Right lobe of liver (tissue), 6 donors: ENCODE results near the gene ZNF547. TPM values are rescaled to one million over a fixed set of nuclear protein-coding genes. Genes with fewer than 3 reads are reported as not detected.

Experiments used
- ATAC-seq, 4 donors: fragments of 200-7000 bp; cut with Tn5 transposase; one replicate each; pipeline ENCODE4 v1.9.1; 2020; ENCODE audit warnings: mild to moderate bottlenecking in 4 of 4, moderate library complexity in 4 of 4
- DNase-seq, 3 donors: peaks; one replicate each; pipeline ENCODE4 v3.0.0-alpha.2; 2020
- H3K27ac ChIP-seq, 3 donors: fragments of 200-600 bp; one replicate each; pipeline ENCODE4 v1.8.0; 2022
- H3K27me3 ChIP-seq, 2 donors: fragments of 200-600 bp; one replicate each; pipeline ENCODE4 v1.8.0; 2022
- H3K36me3 ChIP-seq, 4 donors: fragments of 200-600 bp; sonication (generic) in 1 of 4; one replicate each; pipeline versions ENCODE4 v1.5.1 to v1.8.0; 2017 to 2022; ENCODE audit warnings: control low read depth in 1 of 4
- H3K4me1 ChIP-seq, 4 donors: fragments of 200-600 bp; sonication (generic) in 1 of 4; one replicate each; pipeline versions ENCODE4 v1.5.1 to v1.8.0; 2017 to 2022; ENCODE audit warnings: control low read depth in 1 of 4
- H3K4me3 ChIP-seq, 3 donors: fragments of 200-600 bp; one replicate each; pipeline ENCODE4 v1.8.0; 2022
- H3K9me3 ChIP-seq, 4 donors: fragments of 200-600 bp; sonication (generic) in 1 of 4; one replicate each; pipeline versions ENCODE4 v1.5.1 to v1.8.0; 2017 to 2022; ENCODE audit warnings: control low read depth in 1 of 4
- POLR2A ChIP-seq: fragments of 450-650 bp; IDR thresholded peaks from one replicate; pipeline ENCODE4 v1.6.1; 2017; ENCODE audit warnings: antibody characterized with exemption, mild to moderate bottlenecking
- WGBS: methylation state at CpG from one replicate; pipeline ENCODE4 v1.1.6; 2018; ENCODE audit warnings: low coverage, low lambda C conversion rate; ENCODE audit not compliant: insufficient coverage; ENCODE audit errors: missing lambda C conversion rate; 5-methylcytosine and 5-hydroxymethylcytosine counted together
- intact Hi-C, 2 donors: fragments of 100-400 bp; cut with DNase I; formaldehyde crosslinking; loops; one replicate each; pipeline versions ENCODE4 v1.11.2 to v1.14.1; 2022
- total RNA-seq, 6 experiments: library from RNA; depleted of rRNA in 2 of 6; stranded (reverse); fragments of >200 nt in 2 of 6; fragmentation: NEBNext Ultra II Directional in 3 of 6; extraction: Animal tissue kit (Norgen Biotek cat#: 25700) in 3 of 6; gene quantifications; one replicate each; pipeline versions ENCODE4 v1.1.0 to v1.2.4, GENCODE V29; 2016 to 2023
- TF ChIP-seq, protein P1 (sequence below), 4 donors: fragments of 200-600 bp in 3 of 4; fragments of 450-650 bp in 1 of 4; IDR thresholded peaks; one replicate each; pipeline versions ENCODE4 v1.5.1 to v1.8.0; 2016 to 2022; ENCODE audit warnings: antibody characterized with exemption in 4 of 4, mild to moderate bottlenecking in 2 of 4
- donor health status: DM: no; HTN: yes; CAD: no.
- donor health status: DM: no; HTN: no; CAD: no.
- donor health status: DM: no; HTN: no; CAD: no.
- donor health status: DM: no; HTN: yes; CAD: no.
- donor health status: DM: no; HTN: yes; CAD: no.

ZNF547 gene
- total RNA-seq, 6 experiments from 2014 or later = 0.31 to 1.6 (median 0.93) TPM

DNA sequence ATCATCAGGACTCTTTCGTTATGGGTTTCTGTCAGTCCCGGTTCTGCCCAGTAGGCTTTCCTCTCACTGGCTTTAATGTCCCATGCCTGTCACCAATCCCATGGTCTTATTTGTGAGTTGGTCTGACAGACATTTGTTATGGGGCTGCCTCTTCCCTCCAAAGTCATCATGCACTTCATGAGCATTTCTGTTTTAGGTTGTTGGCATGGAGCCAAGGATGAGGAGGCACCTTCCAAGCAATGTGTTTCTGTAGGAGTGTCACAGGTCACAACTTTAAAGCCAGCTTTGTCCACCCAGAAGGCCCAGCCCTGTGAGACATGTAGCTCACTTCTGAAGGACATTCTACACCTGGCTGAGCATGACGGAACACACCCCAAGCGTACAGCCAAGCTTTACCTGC, 56.1 kb downstream of the ZNF547 start:
- peaks cover 0 to 27% (median 19%) of the 10 kb centered on the region in 4 donors for H3K36me3 ChIP-seq
- peaks cover 0 to 39% (median 10%) of the 10 kb centered on the region in 4 donors for H3K9me3 ChIP-seq

DNA sequence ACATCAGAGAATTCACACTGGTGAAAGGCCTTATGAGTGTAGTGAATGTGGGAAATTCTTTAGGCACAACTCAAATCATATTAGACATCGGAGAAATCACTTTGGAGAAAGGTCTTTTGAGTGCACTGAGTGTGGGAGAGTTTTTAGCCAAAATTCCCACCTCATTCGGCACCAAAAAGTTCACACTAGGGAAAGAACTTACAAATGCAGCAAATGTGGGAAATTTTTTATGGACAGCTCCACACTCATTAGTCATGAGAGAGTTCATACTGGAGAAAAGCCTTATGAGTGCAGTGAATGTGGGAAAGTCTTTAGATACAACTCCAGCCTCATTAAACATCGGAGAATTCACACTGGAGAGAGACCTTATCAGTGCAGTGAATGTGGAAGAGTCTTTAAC, 57.7 kb downstream of the ZNF547 start:
- Histone ChIP-seq H3K9me3 (peaks cover 0 to 39% (median 10%) of the 10 kb centered on the region in 4 donors), H3K27ac (no peak overlapping the region), H3K36me3 (peaks cover 0 to 27% (median 19%) of the 10 kb centered on the region in 4 donors), H3K4me3 (no peak overlapping the region), H3K4me1 (no peaks in the 10 kb centered on the region), H3K27me3 (no peaks in the 10 kb centered on the region)
- TF ChIP-seq POLR2A = no peak
- TF ChIP-seq, protein P1, sequence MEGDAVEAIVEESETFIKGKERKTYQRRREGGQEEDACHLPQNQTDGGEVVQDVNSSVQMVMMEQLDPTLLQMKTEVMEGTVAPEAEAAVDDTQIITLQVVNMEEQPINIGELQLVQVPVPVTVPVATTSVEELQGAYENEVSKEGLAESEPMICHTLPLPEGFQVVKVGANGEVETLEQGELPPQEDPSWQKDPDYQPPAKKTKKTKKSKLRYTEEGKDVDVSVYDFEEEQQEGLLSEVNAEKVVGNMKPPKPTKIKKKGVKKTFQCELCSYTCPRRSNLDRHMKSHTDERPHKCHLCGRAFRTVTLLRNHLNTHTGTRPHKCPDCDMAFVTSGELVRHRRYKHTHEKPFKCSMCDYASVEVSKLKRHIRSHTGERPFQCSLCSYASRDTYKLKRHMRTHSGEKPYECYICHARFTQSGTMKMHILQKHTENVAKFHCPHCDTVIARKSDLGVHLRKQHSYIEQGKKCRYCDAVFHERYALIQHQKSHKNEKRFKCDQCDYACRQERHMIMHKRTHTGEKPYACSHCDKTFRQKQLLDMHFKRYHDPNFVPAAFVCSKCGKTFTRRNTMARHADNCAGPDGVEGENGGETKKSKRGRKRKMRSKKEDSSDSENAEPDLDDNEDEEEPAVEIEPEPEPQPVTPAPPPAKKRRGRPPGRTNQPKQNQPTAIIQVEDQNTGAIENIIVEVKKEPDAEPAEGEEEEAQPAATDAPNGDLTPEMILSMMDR (IDR thresholded peaks at IDR 0.05) = no peak
- DNase-seq = no peak
- WGBS = 100% methylated on average over 2 of the region's 3 CpGs
- intact Hi-C loops = no loop called here
- no peak for ATAC-seq

More for the DNA sequence above, 56.1 kb downstream of the ZNF547 start:
- 94% methylated on average over 3 of the region's 4 CpGs for WGBS
- H3K27ac ChIP-seq = no peak overlapping the region
- H3K4me3 ChIP-seq = no peak overlapping the region
- ATAC-seq = no peak
- intact Hi-C loops = no loop called here
- no peaks in the 10 kb centered on the region for H3K27me3 ChIP-seq
- no peak for TF ChIP-seq POLR2A
- TF ChIP-seq, protein P1 (IDR thresholded peaks at IDR 0.05) = no peak
- H3K4me1 ChIP-seq = no peaks in the 10 kb centered on the region
- no peak for DNase-seq

Other genes with a start within 250 kb of the ZNF547 start
- gene USP29, start 243.6 kb upstream of the ZNF547 start, total RNA-seq = not detected
- gene ZIM3, start 218.3 kb upstream of the ZNF547 start, total RNA-seq = not detected
- gene DUXA, start 196.1 kb upstream of the ZNF547 start, total RNA-seq = not detected
- 10 to 100 TPM in 5 of 6 experiments, 1 to 10 TPM in 1; 9.9 to 14.4 (median 12.1) TPM for gene ZNF264, start 172.1 kb upstream of the ZNF547 start, total RNA-seq
- gene AURKC, start 132.5 kb upstream of the ZNF547 start, total RNA-seq = 1 to 10 TPM in 1 of 6 experiments, under 1 TPM in 3, not detected in 2; 0.53 to 1.1 (median 0.77) TPM
- 1 to 10 TPM; 3.9 to 6.3 (median 5.5) TPM for gene ZNF805, start 122.9 kb upstream of the ZNF547 start, total RNA-seq
- 10 to 100 TPM; 15.7 to 24.2 (median 21.8) TPM for gene ZNF460, start 83.1 kb upstream of the ZNF547 start, total RNA-seq
- gene ZNF543, start 43.1 kb upstream of the ZNF547 start, total RNA-seq = 1 to 10 TPM; 1.9 to 2.7 (median 2.4) TPM
- gene ZNF304, start 12.3 kb upstream of the ZNF547 start, total RNA-seq = 1 to 10 TPM; 1.5 to 2.8 (median 2.1) TPM
- 10 to 100 TPM in 1 of 6 experiments, 1 to 10 TPM in 5; 1.1 to 10.8 (median 3.1) TPM for gene TRAPPC2B, start within 50 bp of the ZNF547 start, total RNA-seq
- 1 to 10 TPM; 2.3 to 7.0 (median 4.8) TPM for gene ZNF548, start 26.3 kb downstream of the ZNF547 start, total RNA-seq
- 1 to 10 TPM; 1.8 to 4.6 (median 3.4) TPM for gene ZNF17, start 47.6 kb downstream of the ZNF547 start, total RNA-seq
- 1 to 10 TPM; 2.2 to 6.0 (median 3.8) TPM for gene ZNF749, start 71.8 kb downstream of the ZNF547 start, total RNA-seq
- gene VN1R1, start 93.6 kb downstream of the ZNF547 start, total RNA-seq = under 1 TPM; 0.11 to 0.48 (median 0.19) TPM
- gene ZNF772, start 114.0 kb downstream of the ZNF547 start, total RNA-seq = 1 to 10 TPM; 1.7 to 4.8 (median 2.6) TPM
- gene ZNF419, start 124.2 kb downstream of the ZNF547 start, total RNA-seq = 1 to 10 TPM; 2.4 to 4.7 (median 3.4) TPM
- 1 to 10 TPM; 1.3 to 4.1 (median 2.2) TPM for gene ZNF773, start 136.4 kb downstream of the ZNF547 start, total RNA-seq
- gene ZNF549, start 163.8 kb downstream of the ZNF547 start, total RNA-seq = 1 to 10 TPM in 2 of 6 experiments, under 1 TPM in 4; 0.61 to 1.8 (median 0.90) TPM
- gene ZNF550, start 196.3 kb downstream of the ZNF547 start, total RNA-seq = 1 to 10 TPM in 5 of 6 experiments, under 1 TPM in 1; 0.92 to 6.9 (median 2.5) TPM
- gene ZNF416, start 215.4 kb downstream of the ZNF547 start, total RNA-seq = 1 to 10 TPM in 4 of 6 experiments, under 1 TPM in 2; 0.43 to 1.8 (median 1.2) TPM
- gene ZIK1, start 220.6 kb downstream of the ZNF547 start, total RNA-seq = 1 to 10 TPM in 1 of 6 experiments, under 1 TPM in 5; 0.31 to 4.2 (median 0.39) TPM
- 1 to 10 TPM in 1 of 6 experiments, under 1 TPM in 5; 0.25 to 1.2 (median 0.49) TPM for gene ZNF530, start 236.3 kb downstream of the ZNF547 start, total RNA-seq